Stomach (tissue), 9 donors: ENCODE results near the gene SLC25A26. TPM values are rescaled to one million over a fixed set of nuclear protein-coding genes. Genes with fewer than 3 reads are reported as not detected.
"Not testable (repeated sequence)": the region's sequence is repeated elsewhere in the genome, so short reads cannot be mapped to it uniquely, and the experiment has no call there.

Experiments
- DNase-seq, 2 donors: peaks; one replicate each; pipeline versions ENCODE4 v3.0.0 to v3.0.0-alpha.2; 2013 to 2019
- H3K27ac ChIP-seq, 5 donors: fragments of 200-600 bp in 4 of 5; sonication (generic) in 4 of 5; one replicate each; pipeline ENCODE4 v1.5.1; 2013 to 2019; ENCODE audit warnings: mild to moderate bottlenecking in 1 of 5, moderate library complexity in 1 of 5
- H3K27me3 ChIP-seq, 3 donors: fragments of 200-600 bp; sonication (generic); one replicate each; pipeline ENCODE4 v1.5.1; 2017 to 2019; ENCODE audit warnings: mixed run types in 1 of 3
- H3K36me3 ChIP-seq, 4 donors: fragments of 200-600 bp; sonication (generic); 1 replicate in 3 of 4; 2 replicates in 1 of 4; pipeline ENCODE4 v1.5.1; 2016 to 2019
- H3K4me1 ChIP-seq, 4 donors: fragments of 200-600 bp; sonication (generic); one replicate each; pipeline ENCODE4 v1.5.1; 2016 to 2019
- H3K4me3 ChIP-seq, 4 donors: fragments of 200-600 bp; sonication (generic) in 3 of 4; one replicate each; pipeline ENCODE4 v1.5.1; 2016 to 2019; ENCODE audit warnings: mild to moderate bottlenecking in 1 of 4
- H3K9me3 ChIP-seq, 4 donors: fragments of 200-600 bp; sonication (generic); one replicate each; pipeline ENCODE4 v1.5.1; 2016 to 2019
- CTCF ChIP-seq, 7 experiments: fragments of 450-650 bp in 4 of 7; fragments of 200-600 bp in 3 of 7; sonication (generic) in 3 of 7; IDR thresholded peaks; one replicate each; pipeline ENCODE4 v1.5.1; 2016 to 2019; ENCODE audit warnings: antibody characterized with exemption in 7 of 7, control low read depth in 2 of 7, mild to moderate bottlenecking in 1 of 7
- EP300 ChIP-seq: sonication (generic); formaldehyde crosslinking; IDR thresholded peaks from one replicate; pipeline ENCODE4 v1.6.1; 2017; ENCODE audit warnings: antibody characterized with exemption
- POLR2A ChIP-seq, 4 donors: fragments of 450-650 bp; IDR thresholded peaks; one replicate each; pipeline ENCODE4 v1.6.1; 2016; ENCODE audit warnings: antibody characterized with exemption in 4 of 4, control low read depth in 2 of 4, mild to moderate bottlenecking in 1 of 4, moderate library complexity in 1 of 4
- POLR2AphosphoS5 ChIP-seq, 3 donors: sonication (generic); formaldehyde crosslinking; IDR thresholded peaks; one replicate each; pipeline ENCODE4 v1.6.1; 2016; ENCODE audit warnings: antibody characterized with exemption in 3 of 3
- WGBS, 5 donors: extraction: QIAGEN DNeasy Blood & Tissue Kit in 3 of 5; methylation state at CpG; one replicate each; pipeline versions ENCODE4 v1.1.5 to v1.1.7; 2013 to 2018; 5-methylcytosine and 5-hydroxymethylcytosine counted together
- intact Hi-C: fragments of 100-400 bp; cut with DNase I; formaldehyde crosslinking; loops from one replicate; pipeline ENCODE4 v1.15.1; 2023; ENCODE audit warnings: low total_unique reads
- polyA plus RNA-seq, 3 donors: library from polyadenylated mRNA; stranded (reverse); fragments of 200-250 nt; gene quantifications; one replicate each; pipeline ENCODE4 v1.2.3, GENCODE V29; 2013
- total RNA-seq, 5 donors: library from RNA; depleted of rRNA; stranded (reverse); fragments of >200 nt; gene quantifications; one replicate each; pipeline versions ENCODE4 v1.1.0 to v1.2.3, GENCODE V29; 2014 to 2016
- donor health status: healthy with polysubstance abuse.
- donor health status: Bipolar disorder and iron deficiency.
- donor health status: healthy.

The SLC25A26 gene
- total and polyA plus RNA-seq, 8 donors = 1.2 to 26.6 (median 14.1) TPM

- TF ChIP-seq EP300 = no peak
- TF ChIP-seq POLR2AphosphoS5 (IDR thresholded peaks at IDR 0.05) = no peak
- TF ChIP-seq POLR2A (IDR thresholded peaks at IDR 0.05) = no peak
- no peak for TF ChIP-seq CTCF (IDR thresholded peaks at IDR 0.05)
- WGBS, 5 donors = 42 to 57% (median 45%) methylated on average over 1 of the region's 1 CpG
- no peak overlapping the region for H3K4me3 ChIP-seq
- H3K9me3 ChIP-seq = no peaks in the 10 kb centered on the region
- H3K36me3 ChIP-seq = no peaks in the 10 kb centered on the region
- H3K27me3 ChIP-seq = no peaks in the 10 kb centered on the region
- H3K27ac ChIP-seq = no peak overlapping the region
- intact Hi-C loops = no loop called here
- H3K4me1 ChIP-seq = peaks cover 0 to 31% (median 8%) of the 10 kb centered on the region in 4 donors
- peak in 1 of 2 donors; percentile 30 for DNase-seq
These were observed 49.5 kb downstream of the SLC25A26 start for GRCh38 chr3:66270288-66270687.

- no peak for TF ChIP-seq CTCF (IDR thresholded peaks at IDR 0.05)
- no peak for TF ChIP-seq EP300
- TF ChIP-seq POLR2A (IDR thresholded peaks at IDR 0.05) = no peak
- no peak for TF ChIP-seq POLR2AphosphoS5 (IDR thresholded peaks at IDR 0.05)
- Histone ChIP-seq H3K9me3 (no peaks in the 10 kb centered on the region), H3K4me1 (peaks cover 0 to 31% (median 8%) of the 10 kb centered on the region in 4 donors), H3K4me3 (no peak overlapping the region), H3K36me3 (no peaks in the 10 kb centered on the region), H3K27me3 (no peaks in the 10 kb centered on the region), H3K27ac (peak overlapping the region in 2 of 5 donors; percentile 26 to 39)
- intact Hi-C loops = no loop called here
- DNase-seq = peak in 1 of 2 donors; percentile 40
- WGBS, 5 donors = 24 to 59% (median 36%) methylated on average over 2 of the region's 2 CpGs
These were observed 49.9 kb downstream of the SLC25A26 start for GRCh38 chr3:66270701-66271100.

- TF ChIP-seq POLR2AphosphoS5 (IDR thresholded peaks at IDR 0.05) = no peak
- TF ChIP-seq EP300 = no peak
- TF ChIP-seq CTCF (IDR thresholded peaks at IDR 0.05) = no peak
- no peak for TF ChIP-seq POLR2A (IDR thresholded peaks at IDR 0.05)
- Histone ChIP-seq H3K27me3 (no peaks in the 10 kb centered on the region), H3K4me3 (no peak overlapping the region), H3K27ac (peak overlapping the region in 2 of 5 donors; percentile 26 to 39), H3K9me3 (no peaks in the 10 kb centered on the region), H3K36me3 (no peaks in the 10 kb centered on the region), H3K4me1 (peaks cover 0 to 31% (median 9%) of the 10 kb centered on the region in 4 donors)
- 80 to 94% (median 83%) methylated on average over 2 of the region's 2 CpGs for WGBS, 5 donors
- no peak for DNase-seq
- intact Hi-C loops = no loop called here
These were observed 50.4 kb downstream of the SLC25A26 start for GRCh38 chr3:66271231-66271630.

GRCh38 chr3:66272016-66272415, 51.2 kb downstream of the SLC25A26 start:
- intact Hi-C loops = no loop called here
- TF ChIP-seq CTCF (IDR thresholded peaks at IDR 0.05) (no peak), EP300 (no peak), POLR2A (IDR thresholded peaks at IDR 0.05) (no peak), POLR2AphosphoS5 (IDR thresholded peaks at IDR 0.05) (no peak)
- Histone ChIP-seq H3K4me3 (no peak overlapping the region), H3K36me3 (no peaks in the 10 kb centered on the region), H3K27me3 (no peaks in the 10 kb centered on the region), H3K9me3 (no peaks in the 10 kb centered on the region), H3K27ac (no peak overlapping the region), H3K4me1 (peaks cover 0 to 34% (median 13%) of the 10 kb centered on the region in 4 donors)
- DNase-seq = no peak
- WGBS, 5 donors = 73 to 90% (median 80%) methylated on average over 1 of the region's 1 CpG

GRCh38 chr3:66274837-66275236, 54.0 kb downstream of the SLC25A26 start:
- H3K36me3 ChIP-seq, H3K4me3 ChIP-seq, intact Hi-C loops, H3K9me3 ChIP-seq, DNase-seq, H3K27ac ChIP-seq, H3K27me3 ChIP-seq: not testable (repeated sequence)
- WGBS, 5 donors = 90 to 98% (median 95%) methylated on average over 4 to 6 of the region's 6 CpGs
- H3K4me1 ChIP-seq = peaks cover 0 to 31% (median 13%) of the 10 kb centered on the region in 4 donors
